Erythroblast (primary cell): ENCODE results near the gene BIRC5.

ENCODE experiments used
- GATA1 ChIP-seq: IDR thresholded peaks from 2 replicates; pipeline ENCODE4 v1.6.1; 2011; ENCODE audit warnings: low read depth, mild to moderate bottlenecking, control low read depth, low read length, moderate library complexity
- POLR2A ChIP-seq: IDR thresholded peaks from 2 replicates; pipeline ENCODE4 v1.6.1; 2011; ENCODE audit warnings: mild to moderate bottlenecking, low read length

DNA sequence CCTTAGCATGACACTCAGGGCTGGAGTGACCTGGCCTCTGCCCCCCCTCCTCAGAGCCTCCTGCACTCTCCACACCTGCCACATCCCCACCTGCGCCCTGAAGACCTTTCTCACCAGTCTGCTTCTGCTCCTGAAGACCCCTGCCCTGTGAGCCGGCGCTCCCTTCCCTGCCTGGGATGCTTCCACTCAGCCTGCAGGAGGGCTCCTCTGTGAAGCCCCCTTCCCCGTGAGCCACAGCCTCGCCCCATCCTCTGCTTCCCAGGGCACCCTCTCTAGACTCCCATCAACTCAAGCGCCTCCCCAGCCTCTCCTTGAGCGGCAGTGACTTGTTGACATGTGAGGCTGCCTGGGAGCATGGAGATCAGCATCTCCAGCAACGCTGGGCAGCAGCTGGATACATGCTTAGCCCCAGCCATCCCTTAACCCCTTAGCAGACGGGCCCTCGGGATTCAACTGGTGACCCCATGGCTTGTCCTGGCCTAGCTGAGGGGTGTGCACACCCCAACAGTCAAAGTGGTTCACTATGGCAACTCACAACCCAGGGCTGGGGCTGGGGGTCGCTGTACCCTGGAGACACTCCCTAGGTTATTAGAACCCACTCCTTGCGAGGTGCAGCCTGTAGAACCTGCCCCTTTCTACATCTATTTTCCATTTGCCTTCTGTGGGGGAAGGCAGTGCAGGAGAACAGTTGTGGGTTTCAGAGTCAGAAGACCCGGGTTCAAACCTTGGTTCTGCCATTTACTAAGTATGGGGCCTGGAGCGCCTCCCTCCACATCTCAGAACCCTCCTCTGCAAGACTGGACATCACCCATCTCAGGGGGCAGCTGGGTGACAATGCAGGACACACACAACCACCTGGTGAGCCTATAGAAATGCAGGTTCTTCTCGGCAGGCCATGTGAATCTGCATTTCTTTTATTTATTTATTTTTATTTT, 38.9 kb downstream of the BIRC5 start:
- TF ChIP-seq POLR2A (no peak), GATA1 (no peak)
